H1 (cell line): ENCODE results near the gene RNF6. TPM values are rescaled to one million over a fixed set of nuclear protein-coding genes. Genes with fewer than 3 reads are reported as not detected.

ENCODE experiments used
- CTCF ChIA-PET: fragments of 300-600 bp; sonication (Branson Sonifier 250); formaldehyde crosslinking; loops from one replicate; lab custom pipeline; 2021; ENCODE audit not compliant: partially characterized antibody; lab: Charles Lee
- POLR2A ChIA-PET: fragments of 300-600 bp; sonication (Branson Sonifier 250); formaldehyde crosslinking; loops from one replicate; lab custom pipeline; 2021; ENCODE audit warnings: inconsistent platforms; ENCODE audit not compliant: partially characterized antibody; lab: Charles Lee
- DNase-seq, 2 experiments: peaks; one replicate each; pipeline versions ENCODE4 v3.0.0 to v3.0.0-alpha.2; 2010 to 2022; ENCODE audit warnings: low spot score in 2 of 2, low read depth in 1 of 2, mixed read lengths in 1 of 2
- FAIRE-seq: peaks from 2 replicates; lab custom pipeline; 2011; peaks lifted over from hg19 to GRCh38; lab: Jason Lieb, UNC
- H2AFZ ChIP-seq: 2 replicates; pipeline ENCODE4 v1.8.1; 2012; ENCODE audit warnings: low read length, inconsistent platforms
- H2AK5ac ChIP-seq: 2 replicates; pipeline ENCODE4 v1.6.1; 2013; ENCODE audit warnings: low read depth, low read length
- H2BK120ac ChIP-seq: replicated peaks from 2 replicates; pipeline ENCODE3; 2013; ENCODE audit warnings: low read depth, low read length, inconsistent platforms
- H2BK12ac ChIP-seq: 2 replicates; pipeline ENCODE4 v1.6.1; 2013; ENCODE audit warnings: low read depth, low read length
- H2BK15ac ChIP-seq: 2 replicates; pipeline ENCODE4 v1.6.1; 2013; ENCODE audit warnings: low read length
- H2BK20ac ChIP-seq: 2 replicates; pipeline ENCODE4 v1.6.1; 2013; ENCODE audit warnings: low read length
- H2BK5ac ChIP-seq: 2 replicates; pipeline ENCODE4 v1.6.1; 2013; ENCODE audit warnings: low read depth, low read length
- H3K14ac ChIP-seq: 2 replicates; pipeline ENCODE4 v1.6.1; 2013; ENCODE audit warnings: inconsistent platforms; ENCODE audit not compliant: insufficient read length
- H3K18ac ChIP-seq: 2 replicates; pipeline ENCODE4 v1.6.1; 2013; ENCODE audit warnings: low read length; ENCODE audit errors: extremely low read depth
- H3K23ac ChIP-seq: 2 replicates; pipeline ENCODE4 v1.6.1; 2013; ENCODE audit warnings: inconsistent platforms; ENCODE audit not compliant: insufficient read length
- H3K23me2 ChIP-seq: 2 replicates; pipeline ENCODE4 v1.6.1; 2013; ENCODE audit warnings: low read depth, low read length
- H3K27ac ChIP-seq: 2 replicates; pipeline ENCODE4 v1.6.1; 2011; ENCODE audit warnings: low read depth, low read length, inconsistent platforms
- H3K27me3 ChIP-seq, 4 experiments: replicated peaks in 1 of 4; 1 replicate in 1 of 4; 2 replicates in 3 of 4; pipeline versions ENCODE4 v1.6.1 to v1.8.1; 2011 to 2013; ENCODE audit warnings: low read length in 3 of 4, mild to moderate bottlenecking in 3 of 4, inconsistent platforms in 2 of 4, mixed read lengths in 2 of 4, moderate library complexity in 1 of 4; ENCODE audit not compliant: control insufficient read depth in 3 of 4, insufficient read depth in 3 of 4; ENCODE audit errors: extremely low read depth in 1 of 4
- H3K36me3 ChIP-seq, 4 experiments: 2 replicates each; pipeline versions ENCODE4 v1.6.1 to v1.8.1; 2011 to 2013; ENCODE audit warnings: mild to moderate bottlenecking in 4 of 4, low read length in 3 of 4, moderate library complexity in 2 of 4, control low read depth in 1 of 4, inconsistent platforms in 1 of 4; ENCODE audit not compliant: insufficient read depth in 4 of 4, control insufficient read depth in 2 of 4
- H3K4ac ChIP-seq: replicated peaks from 2 replicates; pipeline ENCODE3; 2013; ENCODE audit warnings: low read length, low read depth, mixed read lengths, inconsistent platforms; ENCODE audit not compliant: insufficient read length
- H3K4me1 ChIP-seq, 4 experiments: replicated peaks in 1 of 4; 1 replicate in 1 of 4; 2 replicates in 3 of 4; pipeline versions ENCODE4 v1.6.1 to v1.8.1; 2011 to 2013; ENCODE audit warnings: low read length in 3 of 4, inconsistent platforms in 2 of 4, mixed read lengths in 1 of 4; ENCODE audit not compliant: insufficient read depth in 4 of 4, control insufficient read depth in 3 of 4
- H3K4me2 ChIP-seq, 2 experiments: 2 replicates each; pipeline versions ENCODE4 v1.6.1 to v1.8.1; 2011 to 2013; ENCODE audit warnings: low read depth in 2 of 2, low read length in 2 of 2, control low read depth in 1 of 2, inconsistent platforms in 1 of 2, mild to moderate bottlenecking in 1 of 2; ENCODE audit not compliant: insufficient read depth in 1 of 2
- H3K4me3 ChIP-seq, 4 experiments: fragments of 200-600, 300-600 bp in 1 of 4; sonication (generic), shearing (Covaris generic), sonication (Bioruptor Twin) in 1 of 4; 2 replicates each; pipeline versions ENCODE4 v1.5.1 to v1.8.1; 2011 to 2016; ENCODE audit warnings: low read length in 4 of 4, low read depth in 3 of 4, control low read depth in 2 of 4, inconsistent platforms in 2 of 4, mild to moderate bottlenecking in 2 of 4, mixed read lengths in 1 of 4, moderate library complexity in 1 of 4; ENCODE audit not compliant: insufficient read depth in 2 of 4; ENCODE audit errors: extremely low read depth in 1 of 4
- H3K56ac ChIP-seq: replicated peaks from 2 replicates; pipeline ENCODE3; 2013; ENCODE audit warnings: low read depth, mild to moderate bottlenecking, mixed read lengths, low read length, inconsistent platforms; ENCODE audit not compliant: insufficient read length
- H3K79me1 ChIP-seq: 2 replicates; pipeline ENCODE4 v1.6.1; 2013; ENCODE audit warnings: low read depth, low read length, control low read depth
- H3K79me2 ChIP-seq, 2 experiments: 2 replicates each; pipeline versions ENCODE4 v1.6.1 to v1.8.1; 2012 to 2013; ENCODE audit warnings: low read length in 2 of 2, mild to moderate bottlenecking in 2 of 2, inconsistent platforms in 1 of 2; ENCODE audit not compliant: insufficient read depth in 2 of 2, control insufficient read depth in 1 of 2
- H3K9ac ChIP-seq, 4 experiments: replicated peaks in 1 of 4; 1 replicate in 1 of 4; 2 replicates in 3 of 4; pipeline versions ENCODE4 v1.6.1 to v1.8.1; 2011 to 2013; ENCODE audit warnings: low read depth in 3 of 4, low read length in 3 of 4, control low read depth in 2 of 4, mild to moderate bottlenecking in 2 of 4, moderate library complexity in 2 of 4, inconsistent platforms in 1 of 4; ENCODE audit errors: extremely low read depth in 1 of 4
- H3K9me3 ChIP-seq, 2 experiments: 2 replicates each; pipeline versions ENCODE4 v1.6.1 to v1.8.1; 2012 to 2013; ENCODE audit warnings: mild to moderate bottlenecking in 2 of 2, moderate library complexity in 2 of 2, control low read depth in 1 of 2, inconsistent platforms in 1 of 2, low read depth in 1 of 2, low read length in 1 of 2, mixed read lengths in 1 of 2; ENCODE audit not compliant: insufficient read depth in 2 of 2
- H4K20me1 ChIP-seq, 2 experiments: replicated peaks in 1 of 2; 2 replicates each; pipeline versions ENCODE3 to v1.8.1; 2011 to 2013; ENCODE audit warnings: inconsistent platforms in 2 of 2, low read length in 2 of 2, mild to moderate bottlenecking in 1 of 2; ENCODE audit not compliant: insufficient read depth in 2 of 2, control insufficient read depth in 1 of 2
- H4K5ac ChIP-seq: 2 replicates; pipeline ENCODE4 v1.6.1; 2013; ENCODE audit warnings: low read length, low read depth, mixed read lengths, inconsistent platforms; ENCODE audit not compliant: insufficient read length
- H4K8ac ChIP-seq: 2 replicates; pipeline ENCODE4 v1.8.0; 2013; ENCODE audit warnings: mild to moderate bottlenecking, moderate library complexity, low read length, inconsistent platforms; ENCODE audit not compliant: insufficient read depth; ENCODE audit errors: extremely low read depth
- H4K91ac ChIP-seq: replicated peaks from 2 replicates; pipeline ENCODE3; 2013; ENCODE audit warnings: low read length, mixed read lengths, inconsistent platforms; ENCODE audit not compliant: insufficient read length
- BACH1 ChIP-seq: IDR thresholded peaks from 2 replicates; pipeline ENCODE4 v1.6.1; 2012; ENCODE audit warnings: low read length, improper control_type of control experiment
- EZH2 ChIP-seq: fragments of 200-600 bp; sonication (generic); IDR thresholded peaks from 2 replicates; pipeline ENCODE4 v1.7.1; 2012; ENCODE audit warnings: low read depth, mild to moderate bottlenecking, moderate library complexity, low read length, inconsistent platforms; ENCODE audit not compliant: severe bottlenecking
- KDM5A ChIP-seq: fragments of 200-600 bp; IDR thresholded peaks from 2 replicates; pipeline ENCODE4 v1.7.1; 2012; ENCODE audit warnings: mild to moderate bottlenecking, low read length, inconsistent platforms, mixed read lengths
- POU5F1 ChIP-seq: IDR thresholded peaks from 2 replicates; pipeline ENCODE4 v1.6.1; 2011; ENCODE audit warnings: low read depth, mild to moderate bottlenecking, low read length, moderate library complexity
- RNF2 ChIP-seq: fragments of 200-900, 300-1000 bp; sonication (generic); IDR thresholded peaks from 2 replicates; pipeline ENCODE4 v1.7.1; 2016; ENCODE audit warnings: borderline replicate concordance, low read depth, mild to moderate bottlenecking, antibody characterized with exemption, low read length; ENCODE audit not compliant: poor library complexity, severe bottlenecking; ENCODE audit errors: missing control alignments
- SAP30 ChIP-seq: fragments of 300-600 bp; sonication (generic); IDR thresholded peaks from 2 replicates; pipeline ENCODE4 v1.7.1; 2012; ENCODE audit warnings: low read length, moderate library complexity, mild to moderate bottlenecking, inconsistent platforms; ENCODE audit not compliant: insufficient read depth, insufficient replicate concordance
- SRF ChIP-seq: IDR thresholded peaks from 2 replicates; pipeline ENCODE4 v1.6.1; 2011; ENCODE audit warnings: mild to moderate bottlenecking, low read depth, low read length, moderate library complexity
- WGBS, 2 experiments: shearing (Covaris generic) in 1 of 2; methylation state at CpG; one replicate each; pipeline versions ENCODE4 v1.1.6 to v1.1.7; 2013 to 2015; ENCODE audit warnings: low lambda C conversion rate in 2 of 2, mixed read lengths in 2 of 2, inconsistent platforms in 1 of 2, low coverage in 1 of 2, missing lambda C conversion rate in 1 of 2; ENCODE audit not compliant: insufficient replicate concordance in 2 of 2, insufficient coverage in 1 of 2, insufficient read length in 1 of 2; ENCODE audit errors: extremely low coverage in 1 of 2, missing lambda C conversion rate in 1 of 2; 5-methylcytosine and 5-hydroxymethylcytosine counted together
- polyA plus RNA-seq, 7 experiments: library from polyadenylated mRNA; depleted of rRNA in 3 of 7; stranded (reverse) in 5 of 7; unstranded in 2 of 7; fragments of >200 nt in 5 of 7; fragments of 200-250 nt in 2 of 7; gene quantifications; 1 replicate in 5 of 7; 2 replicates in 1 of 7; 4 replicates in 1 of 7; pipeline versions ENCODE4 v1.2.1 to v1.2.3, GENCODE V29; 2011 to 2013; ENCODE audit warnings: missing spikeins in 2 of 7, mixed read lengths in 2 of 7
- total RNA-seq: library from RNA; stranded (reverse); fragmentation: NEBNext Ultra II Directional; extraction: Animal tissue kit (Norgen Biotek cat#: 25700); gene quantifications from 2 replicates; pipeline ENCODE4 v1.2.1, GENCODE V29; 2021

RNF6 gene
- total and polyA plus RNA-seq, 2 of the 8 experiments (the other 6 are each of a cell fraction or from before 2014, with no cell fraction given), result 4.0 to 13.8 TPM

- Histone ChIP-seq H4K8ac (no peak overlapping the region), H2BK5ac (no peak overlapping the region), H3K4me2 (no peak overlapping the region), H4K20me1 (peaks cover 4 to 9% of the 10 kb centered on the region in 2 experiments), H3K56ac (no peak overlapping the region), H3K79me1 (peaks cover 2% of the 10 kb centered on the region; the same call in 1 of the 2 replicates), H3K23me2 (peaks cover 3% of the 10 kb centered on the region; the same call in 1 of the 2 replicates), H3K23ac (no peak overlapping the region), H2AK5ac (no peak overlapping the region), H3K36me3 (no peaks in the 10 kb centered on the region), H2BK15ac (no peak overlapping the region), H3K79me2 (peaks cover 7 to 99% of the 10 kb centered on the region in 2 experiments; a peak in 3 of 4 replicates), H3K18ac (no peak overlapping the region), H2BK12ac (no peak overlapping the region), H2BK120ac (no peak overlapping the region), H4K91ac (no peak overlapping the region), H3K27ac (no peak overlapping the region), H4K5ac (no peak overlapping the region), H3K4me3 (no peak overlapping the region), H2AFZ (no peak overlapping the region), H3K27me3 (no peaks in the 10 kb centered on the region), H3K4ac (no peak overlapping the region), H3K9me3 (no peaks in the 10 kb centered on the region), H3K9ac (no peak overlapping the region), H2BK20ac (no peak overlapping the region), H3K14ac (no peak overlapping the region), H3K4me1 (peaks cover 0 to 3% (median 0%) of the 10 kb centered on the region in 4 experiments; a peak in 1 of 7 replicates)
- POLR2A ChIA-PET, result no interaction called here
- no peak for FAIRE-seq
- 95% methylated on average over 3 of the region's 3 CpGs; no CpG with 5 or more reads in 1 of the 2 experiments for WGBS, 2 experiments
- no peak for DNase-seq
- TF ChIP-seq KDM5A, result no peak
- no peak for TF ChIP-seq POU5F1
- TF ChIP-seq SRF, result no peak
- no peak for TF ChIP-seq SAP30
- no peak for TF ChIP-seq EZH2
- TF ChIP-seq RNF2, result no peak
- no peak for TF ChIP-seq BACH1
- CTCF ChIA-PET, result no interaction called here
Measured at GRCh38 chr13:26259634-26260033, 37.5 kb upstream of the RNF6 start.
